NCI-H748 (cell line): Measurements from ENCODE around the gene SMG1.
A peak's percentile ranks its signal among the peaks of the same experiment; 100 is the strongest.
"Not testable (repeated sequence)": the region's sequence is repeated elsewhere in the genome, so short reads cannot be mapped to it uniquely, and the experiment has no call there.

Source experiments
- DNase-seq: peaks from one replicate; lab custom pipeline; 2025; ENCODE audit not compliant: unreplicated experiment; lab: John Stamatoyannopoulos, UW

SMG1 gene

DNA sequence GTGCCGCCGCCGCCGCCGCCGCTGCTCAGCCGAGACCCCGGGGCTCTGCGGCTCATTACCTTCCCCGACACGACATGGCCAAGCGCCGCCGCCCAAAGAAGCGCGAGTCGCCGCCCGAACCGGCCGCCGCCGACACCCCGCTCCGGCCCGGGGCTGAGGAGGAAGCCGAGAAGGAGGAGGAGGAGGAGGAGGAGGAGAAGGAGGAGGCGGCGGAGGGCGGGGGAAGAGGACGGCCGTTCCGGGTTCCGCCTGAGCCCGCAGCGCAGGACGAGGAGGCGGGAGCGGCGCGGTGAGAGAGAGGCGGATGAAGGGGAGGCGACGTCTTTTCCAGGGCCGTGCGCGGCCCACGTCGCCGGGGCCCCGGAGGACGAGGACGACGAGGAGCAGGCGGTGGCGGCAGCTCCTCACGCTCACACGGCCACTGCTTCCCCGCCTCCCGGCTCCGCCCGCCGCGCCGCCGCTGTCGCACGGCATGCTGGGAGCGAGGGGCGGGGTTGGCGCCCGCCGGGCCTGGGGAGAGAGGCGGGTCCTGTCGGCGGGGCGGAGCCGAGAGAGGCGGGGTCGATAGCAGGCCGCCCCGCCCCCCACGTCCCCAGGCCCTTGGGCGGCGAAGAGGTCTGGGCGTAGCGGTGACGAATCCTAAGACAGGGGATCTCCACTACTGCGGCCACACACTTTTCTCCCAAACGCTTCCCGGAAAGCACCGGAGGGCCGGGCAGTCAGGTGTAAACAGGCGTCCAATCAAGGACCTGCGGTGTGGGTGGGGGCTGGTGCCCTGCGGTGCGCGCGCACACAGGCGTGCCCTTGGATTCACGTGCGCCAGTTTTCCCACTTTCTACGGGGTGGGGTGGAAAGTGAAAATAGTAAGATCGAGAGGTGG lies at the start of gene SMG1:
TSS of gene SMG1 (minus strand) at position 423 of the 880 bp plus-strand sequence. CDS start at position 56, 367 bp downstream.
- peak; percentile 93 for DNase-seq

DNA sequence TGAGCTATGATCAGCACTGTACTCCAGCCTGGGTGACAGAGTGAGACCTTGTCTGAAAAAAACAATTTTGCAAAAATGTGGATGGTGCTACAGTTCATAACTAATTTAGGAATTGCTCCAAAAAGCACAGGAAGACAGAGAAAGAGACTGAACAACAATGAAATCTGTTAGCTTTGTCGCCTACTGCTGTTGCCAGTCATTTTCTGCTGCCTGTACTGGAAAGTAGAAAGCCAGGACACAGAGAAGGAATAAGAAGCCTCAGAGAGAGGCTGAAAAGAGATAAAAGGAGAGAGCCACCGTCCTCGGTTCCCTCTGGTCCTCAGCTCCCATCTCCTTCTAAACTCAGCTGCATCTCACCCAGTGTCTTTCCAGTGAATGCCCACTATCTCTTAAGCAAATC lies 48.9 kb upstream of the SMG1 start:
- DNase-seq = no peak

DNA sequence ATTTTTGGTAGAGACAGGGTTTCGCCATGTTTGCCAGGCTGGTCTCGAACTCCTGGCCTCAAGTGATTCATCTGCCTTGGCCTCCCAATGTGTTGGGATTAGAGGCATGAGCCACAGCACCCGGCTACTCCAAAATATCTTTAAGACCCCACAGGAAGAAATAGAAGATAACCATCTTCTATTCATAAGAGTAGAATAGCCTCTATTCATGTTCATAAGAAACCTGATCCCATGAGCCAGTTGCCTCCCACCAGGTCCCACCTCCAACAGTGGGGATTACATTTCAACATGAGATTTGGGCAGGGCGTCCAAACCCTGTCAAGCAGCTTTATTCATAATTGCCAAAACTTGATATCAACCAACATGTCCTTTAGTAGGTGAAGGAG lies 43.6 kb upstream of the SMG1 start:
- DNase-seq = peak; percentile 5

- peak; percentile 80 for DNase-seq
Observed at GRCh38 chr16:18969050-18969854, 43.0 kb upstream of the SMG1 start.

GRCh38 chr16:18966791-18967190 lies 40.6 kb upstream of the SMG1 start:
- no peak for DNase-seq

- DNase-seq = no peak
Observed at GRCh38 chr16:18965555-18965954, 39.3 kb upstream of the SMG1 start.

GRCh38 chr16:18959031-18959505 lies 32.9 kb upstream of the SMG1 start:
- no peak for DNase-seq

DNA sequence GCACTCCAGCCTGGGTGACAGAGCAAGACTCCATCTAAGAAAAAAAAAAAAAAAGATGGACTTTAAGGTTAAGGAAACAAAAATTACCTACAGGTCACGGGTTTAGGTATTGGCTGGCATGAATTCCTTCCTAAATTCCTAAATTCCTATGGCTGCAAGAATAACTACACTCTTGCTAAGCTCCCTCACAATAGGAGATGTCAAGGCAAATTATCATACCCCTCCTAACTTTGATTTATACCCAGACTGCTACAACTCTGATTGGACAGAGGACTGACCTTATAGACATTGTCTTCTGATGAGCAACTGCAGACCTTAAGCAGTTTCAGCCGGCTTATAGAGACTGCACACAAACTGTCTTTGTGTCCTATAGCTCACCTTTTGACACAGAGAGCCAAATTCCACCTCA lies 32.4 kb upstream of the SMG1 start:
- no peak for DNase-seq

- not testable (repeated sequence) for DNase-seq
Observed at GRCh38 chr16:18956658-18957241, 30.5 kb upstream of the SMG1 start.

- peak; percentile 64 for DNase-seq
Observed at GRCh38 chr16:18955874-18956580, 29.8 kb upstream of the SMG1 start.

DNA sequence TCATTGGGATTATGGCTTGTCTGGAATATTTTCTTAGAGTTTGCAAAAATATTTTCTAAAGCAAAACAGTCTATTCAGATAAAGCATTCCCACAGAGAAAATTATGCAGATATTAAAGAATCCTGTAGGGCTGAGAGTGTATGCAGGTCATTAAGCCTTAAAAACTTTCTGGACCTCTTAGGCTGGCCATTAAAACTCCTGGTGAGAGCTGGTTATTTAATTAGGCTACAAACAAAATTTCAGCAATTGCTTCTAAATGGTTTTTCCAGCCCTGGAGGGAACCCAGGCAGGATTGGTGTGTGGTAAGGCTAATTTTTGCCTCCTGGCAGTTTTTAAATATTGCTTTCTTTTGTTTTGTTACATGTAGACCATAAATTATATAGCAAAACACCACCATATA lies 27.3 kb upstream of the SMG1 start:
- DNase-seq = no peak

- no peak for DNase-seq
Observed at GRCh38 chr16:18950469-18951185, 24.4 kb upstream of the SMG1 start.

- no peak for DNase-seq
Observed at GRCh38 chr16:18948372-18949020, 22.3 kb upstream of the SMG1 start.

GRCh38 chr16:18945233-18945632 lies 19.0 kb upstream of the SMG1 start:
- no peak for DNase-seq

DNA sequence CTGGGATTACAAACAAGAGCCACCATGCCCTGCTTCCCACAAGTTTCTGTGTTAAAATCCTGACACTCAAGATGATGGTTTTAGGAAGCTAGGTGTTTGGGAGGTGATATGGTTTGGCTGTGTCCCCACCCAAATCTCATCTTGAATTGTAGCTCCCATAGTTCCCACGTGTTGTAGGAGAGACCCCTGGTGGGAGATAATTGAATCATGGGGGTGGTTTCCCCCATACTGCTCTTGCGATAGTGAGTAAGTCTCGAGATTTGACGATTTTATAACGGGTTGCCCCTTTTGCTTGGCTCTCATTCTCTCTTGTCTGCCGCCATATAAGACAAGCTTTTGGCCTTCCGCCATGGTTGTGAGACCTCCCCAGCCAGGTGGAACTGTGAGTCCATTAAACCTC lies 17.2 kb upstream of the SMG1 start:
- DNase-seq = no peak

DNA sequence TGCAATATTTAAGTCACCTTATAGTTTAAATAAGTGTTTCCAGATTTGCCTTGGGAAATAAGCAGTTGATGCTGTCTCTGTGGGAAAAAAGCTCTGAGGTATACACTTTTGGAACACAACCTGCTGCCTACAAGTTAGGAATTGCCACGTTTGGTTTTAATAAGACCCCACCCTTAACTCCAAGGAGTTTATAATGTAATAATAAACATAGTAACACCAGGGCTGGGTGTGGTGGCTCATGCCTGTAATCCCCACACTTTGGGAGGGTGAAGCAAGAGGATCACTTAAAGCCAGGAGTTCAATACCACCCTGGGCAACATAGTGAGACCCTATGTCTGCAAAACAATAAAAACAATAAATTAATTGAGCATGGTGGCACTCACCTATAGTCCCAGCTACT lies 15.9 kb upstream of the SMG1 start:
- DNase-seq = no peak

DNA sequence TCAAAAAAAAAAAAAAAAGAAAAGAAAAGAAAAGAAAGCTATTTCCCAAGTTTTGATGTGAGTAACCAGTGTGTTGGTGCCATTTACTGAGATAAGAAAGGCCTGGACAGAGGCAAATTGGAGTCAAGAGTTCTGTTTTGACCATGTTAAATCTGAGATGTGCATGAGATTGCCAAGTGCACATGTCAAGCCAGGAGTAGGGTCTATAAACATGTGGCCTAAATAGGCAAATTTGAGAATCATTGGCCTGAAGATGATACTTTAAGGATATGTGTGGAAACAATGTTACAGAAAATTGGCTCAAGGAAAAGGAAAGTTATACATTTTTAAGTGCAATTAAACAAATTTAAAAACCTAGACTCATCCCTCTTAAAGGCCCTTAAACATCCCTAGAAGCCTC lies 15.3 kb upstream of the SMG1 start:
- no peak for DNase-seq

- DNase-seq = no peak
Observed at GRCh38 chr16:18938986-18939385, 12.8 kb upstream of the SMG1 start.

GRCh38 chr16:18937390-18937789 lies 11.2 kb upstream of the SMG1 start:
- no peak for DNase-seq
